C4-2B (cell line): ENCODE measurements around the gene DNM3.

ENCODE experiments used
- ZFX ChIP-seq: fragments of 450-650 bp; IDR thresholded peaks from 2 replicates; pipeline ENCODE4 v1.6.1; 2017
- TF ChIP-seq, protein P1 (sequence below): fragments of 450-650 bp; conservative IDR thresholded peaks from 2 replicates; pipeline ENCODE4 v1.5.1; 2017; ENCODE audit warnings: mild to moderate bottlenecking

GRCh38 chr1:172292840-172293239 is 451.5 kb downstream of the DNM3 start:
- TF ChIP-seq, protein P1, sequence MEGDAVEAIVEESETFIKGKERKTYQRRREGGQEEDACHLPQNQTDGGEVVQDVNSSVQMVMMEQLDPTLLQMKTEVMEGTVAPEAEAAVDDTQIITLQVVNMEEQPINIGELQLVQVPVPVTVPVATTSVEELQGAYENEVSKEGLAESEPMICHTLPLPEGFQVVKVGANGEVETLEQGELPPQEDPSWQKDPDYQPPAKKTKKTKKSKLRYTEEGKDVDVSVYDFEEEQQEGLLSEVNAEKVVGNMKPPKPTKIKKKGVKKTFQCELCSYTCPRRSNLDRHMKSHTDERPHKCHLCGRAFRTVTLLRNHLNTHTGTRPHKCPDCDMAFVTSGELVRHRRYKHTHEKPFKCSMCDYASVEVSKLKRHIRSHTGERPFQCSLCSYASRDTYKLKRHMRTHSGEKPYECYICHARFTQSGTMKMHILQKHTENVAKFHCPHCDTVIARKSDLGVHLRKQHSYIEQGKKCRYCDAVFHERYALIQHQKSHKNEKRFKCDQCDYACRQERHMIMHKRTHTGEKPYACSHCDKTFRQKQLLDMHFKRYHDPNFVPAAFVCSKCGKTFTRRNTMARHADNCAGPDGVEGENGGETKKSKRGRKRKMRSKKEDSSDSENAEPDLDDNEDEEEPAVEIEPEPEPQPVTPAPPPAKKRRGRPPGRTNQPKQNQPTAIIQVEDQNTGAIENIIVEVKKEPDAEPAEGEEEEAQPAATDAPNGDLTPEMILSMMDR = peak; percentile 12; the same call in 1 of the 2 replicates
- TF ChIP-seq ZFX = no peak
